ENCODE results near the gene BTBD17.

GRCh38 chr17:74326506-74326905, 35.2 kb downstream of the BTBD17 start:
- TF ChIP-seq GATA3 (IDR thresholded peaks at IDR 0.05; ENCODE audit: low read depth, low read length) (no peak), GATA2 (IDR thresholded peaks at IDR 0.05; ENCODE audit: low read depth, low read length) (no peak)

Data from SH-SY5Y (cell line).